ENCODE measurements around the gene CCR5.

GRCh38 chr3:46350262-46350565 is 20.5 kb upstream of the CCR5 start:
- TF ChIP-seq, protein P1, sequence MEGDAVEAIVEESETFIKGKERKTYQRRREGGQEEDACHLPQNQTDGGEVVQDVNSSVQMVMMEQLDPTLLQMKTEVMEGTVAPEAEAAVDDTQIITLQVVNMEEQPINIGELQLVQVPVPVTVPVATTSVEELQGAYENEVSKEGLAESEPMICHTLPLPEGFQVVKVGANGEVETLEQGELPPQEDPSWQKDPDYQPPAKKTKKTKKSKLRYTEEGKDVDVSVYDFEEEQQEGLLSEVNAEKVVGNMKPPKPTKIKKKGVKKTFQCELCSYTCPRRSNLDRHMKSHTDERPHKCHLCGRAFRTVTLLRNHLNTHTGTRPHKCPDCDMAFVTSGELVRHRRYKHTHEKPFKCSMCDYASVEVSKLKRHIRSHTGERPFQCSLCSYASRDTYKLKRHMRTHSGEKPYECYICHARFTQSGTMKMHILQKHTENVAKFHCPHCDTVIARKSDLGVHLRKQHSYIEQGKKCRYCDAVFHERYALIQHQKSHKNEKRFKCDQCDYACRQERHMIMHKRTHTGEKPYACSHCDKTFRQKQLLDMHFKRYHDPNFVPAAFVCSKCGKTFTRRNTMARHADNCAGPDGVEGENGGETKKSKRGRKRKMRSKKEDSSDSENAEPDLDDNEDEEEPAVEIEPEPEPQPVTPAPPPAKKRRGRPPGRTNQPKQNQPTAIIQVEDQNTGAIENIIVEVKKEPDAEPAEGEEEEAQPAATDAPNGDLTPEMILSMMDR (IDR thresholded peaks at IDR 0.05; ENCODE audit: low read length), result no peak
- no peak for TF ChIP-seq EZH2 (optimal IDR thresholded peaks at IDR 0.05; ENCODE audit: low read depth, low read length)
- TF ChIP-seq EZH2phosphoT487 (IDR thresholded peaks at IDR 0.05; ENCODE audit: low read length), result no peak

All from MM.1S (cell line).